Astrocyte (in vitro differentiated cells and primary cell): ENCODE data around the gene LRSAM1.

Experiments used
- EZH2 ChIP-seq: IDR thresholded peaks from 2 replicates; pipeline ENCODE4 v1.6.1; 2012; ENCODE audit warnings: mild to moderate bottlenecking, low read length, inconsistent platforms; ENCODE audit not compliant: insufficient read depth
- TF ChIP-seq, protein P1 (sequence below): IDR thresholded peaks from 2 replicates; pipeline ENCODE4 v1.5.1; 2011; ENCODE audit warnings: low read depth, mild to moderate bottlenecking, inconsistent platforms, low read length, moderate library complexity; ENCODE audit not compliant: insufficient read depth

DNA sequence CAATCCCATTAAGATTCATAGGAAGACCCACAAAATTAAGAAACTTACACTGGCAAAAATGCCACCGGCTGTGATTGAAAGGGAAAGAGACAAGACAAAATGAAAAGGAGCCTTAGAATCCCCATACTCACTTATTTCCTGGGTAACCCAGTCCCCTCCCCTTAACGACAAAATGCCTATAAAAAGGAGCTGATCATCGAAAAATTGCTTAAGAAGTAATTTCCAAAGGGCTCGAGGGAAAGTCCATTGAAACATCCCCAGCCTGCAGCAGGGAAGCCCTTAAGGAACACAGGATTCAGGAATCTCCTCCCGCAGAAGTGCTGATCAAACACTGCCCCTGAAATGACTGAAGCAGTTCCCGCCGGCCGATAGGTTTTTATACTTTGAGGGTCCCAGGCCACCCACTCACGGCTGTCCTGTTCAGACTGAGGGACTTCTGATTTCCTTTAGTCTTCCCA lies 27.8 kb upstream of the LRSAM1 start:
- TF ChIP-seq, protein P1, sequence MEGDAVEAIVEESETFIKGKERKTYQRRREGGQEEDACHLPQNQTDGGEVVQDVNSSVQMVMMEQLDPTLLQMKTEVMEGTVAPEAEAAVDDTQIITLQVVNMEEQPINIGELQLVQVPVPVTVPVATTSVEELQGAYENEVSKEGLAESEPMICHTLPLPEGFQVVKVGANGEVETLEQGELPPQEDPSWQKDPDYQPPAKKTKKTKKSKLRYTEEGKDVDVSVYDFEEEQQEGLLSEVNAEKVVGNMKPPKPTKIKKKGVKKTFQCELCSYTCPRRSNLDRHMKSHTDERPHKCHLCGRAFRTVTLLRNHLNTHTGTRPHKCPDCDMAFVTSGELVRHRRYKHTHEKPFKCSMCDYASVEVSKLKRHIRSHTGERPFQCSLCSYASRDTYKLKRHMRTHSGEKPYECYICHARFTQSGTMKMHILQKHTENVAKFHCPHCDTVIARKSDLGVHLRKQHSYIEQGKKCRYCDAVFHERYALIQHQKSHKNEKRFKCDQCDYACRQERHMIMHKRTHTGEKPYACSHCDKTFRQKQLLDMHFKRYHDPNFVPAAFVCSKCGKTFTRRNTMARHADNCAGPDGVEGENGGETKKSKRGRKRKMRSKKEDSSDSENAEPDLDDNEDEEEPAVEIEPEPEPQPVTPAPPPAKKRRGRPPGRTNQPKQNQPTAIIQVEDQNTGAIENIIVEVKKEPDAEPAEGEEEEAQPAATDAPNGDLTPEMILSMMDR, result no peak
- no peak for TF ChIP-seq EZH2
